ENCODE measurements around the gene IFI6.

Gene IFI6

DNA sequence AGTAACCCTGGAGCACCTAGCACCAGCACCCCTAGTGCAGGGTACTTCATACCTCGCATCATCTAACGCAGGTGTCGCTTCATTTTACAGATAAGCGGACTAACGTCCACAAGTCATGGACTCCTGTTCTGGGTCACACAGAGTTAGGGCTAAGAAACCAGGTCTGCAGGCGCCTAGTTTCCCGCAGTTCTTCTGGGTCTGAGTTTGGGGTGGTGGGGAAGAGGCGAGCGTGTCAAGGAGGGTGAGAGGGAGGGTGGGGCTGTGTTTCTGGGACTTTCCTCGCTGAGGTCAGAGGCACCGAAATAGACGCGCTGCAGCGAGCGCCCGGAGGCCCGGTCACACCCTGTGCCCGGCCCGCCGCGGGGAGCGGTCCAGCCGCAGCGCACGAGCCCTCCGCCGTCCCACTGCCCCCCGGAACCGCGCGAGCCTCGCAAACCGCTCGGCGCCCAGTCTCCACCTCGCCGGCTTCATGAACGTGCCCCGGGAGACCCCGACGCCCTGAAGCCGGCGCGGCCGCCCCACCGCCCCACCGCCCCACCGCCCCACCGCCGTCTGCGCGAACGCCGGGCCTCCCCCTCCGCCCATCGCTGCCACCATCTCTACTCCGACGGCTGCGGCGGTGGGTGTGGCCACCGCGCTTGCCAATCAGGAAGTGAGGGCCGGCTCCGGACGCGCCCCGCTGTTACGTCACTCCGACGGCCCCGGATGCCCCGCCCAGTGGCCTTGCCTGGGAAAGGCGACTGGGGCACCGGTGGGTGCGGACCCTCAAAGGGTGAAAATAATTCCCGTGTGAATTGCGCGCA is 12.3 kb downstream of the IFI6 start:
- Histone ChIP-seq H3K9ac (ENCODE audit: low read length) (peak overlapping the region; percentile 2), H3K36me3 (ENCODE audit: control insufficient read depth, low read depth, low read length) (no peaks in the 10 kb centered on the region), H3K27ac (ENCODE audit: low read length) (no peak overlapping the region), H3K4me3 (ENCODE audit: low read length) (peak overlapping the region; percentile 49), H3K9me3 (ENCODE audit: control insufficient read depth, low read depth, low read length) (no peaks in the 10 kb centered on the region), H3K4me1 (ENCODE audit: control insufficient read depth, low read depth, low read length) (peaks cover 32% of the 10 kb centered on the region), H3K27me3 (ENCODE audit: control insufficient read depth, insufficient read depth, low read length) (peaks cover 8% of the 10 kb centered on the region)

DNA sequence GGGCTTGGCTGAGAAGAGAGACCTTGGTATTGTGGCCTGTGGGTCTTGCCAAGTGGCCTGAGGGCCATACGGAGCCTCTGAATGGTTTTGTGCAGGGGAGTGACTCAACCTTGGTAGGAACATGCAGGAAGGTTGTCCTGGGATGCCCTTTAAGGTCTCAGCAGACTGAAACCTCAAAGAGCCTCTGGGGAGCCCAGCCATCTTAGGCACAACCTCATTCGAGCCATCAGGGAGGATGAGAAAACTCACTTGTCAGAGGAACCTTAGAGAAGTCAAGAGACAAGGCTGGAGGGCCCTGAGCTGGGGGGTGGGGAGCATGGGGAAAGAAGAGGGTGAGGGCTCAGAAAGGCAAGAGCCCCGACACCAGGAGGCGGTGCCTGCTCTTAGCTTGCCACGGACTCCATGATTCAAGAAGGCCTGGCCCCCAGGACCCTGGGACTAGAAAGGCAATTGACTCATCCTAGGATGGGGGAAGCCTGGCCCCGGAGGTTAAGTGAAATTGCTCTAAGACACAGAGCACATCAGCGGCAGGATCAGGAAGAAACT is 13.0 kb downstream of the IFI6 start:
- H3K36me3 ChIP-seq (ENCODE audit: control insufficient read depth, low read depth, low read length), result no peaks in the 10 kb centered on the region
- peaks cover 8% of the 10 kb centered on the region for H3K27me3 ChIP-seq (ENCODE audit: control insufficient read depth, insufficient read depth, low read length)
- peak overlapping the region; percentile 49 for H3K4me3 ChIP-seq (ENCODE audit: low read length)
- peaks cover 32% of the 10 kb centered on the region for H3K4me1 ChIP-seq (ENCODE audit: control insufficient read depth, low read depth, low read length)
- H3K27ac ChIP-seq (ENCODE audit: low read length), result no peak overlapping the region
- H3K9ac ChIP-seq (ENCODE audit: low read length), result peak overlapping the region; percentile 2
- no peaks in the 10 kb centered on the region for H3K9me3 ChIP-seq (ENCODE audit: control insufficient read depth, low read depth, low read length)

DNA sequence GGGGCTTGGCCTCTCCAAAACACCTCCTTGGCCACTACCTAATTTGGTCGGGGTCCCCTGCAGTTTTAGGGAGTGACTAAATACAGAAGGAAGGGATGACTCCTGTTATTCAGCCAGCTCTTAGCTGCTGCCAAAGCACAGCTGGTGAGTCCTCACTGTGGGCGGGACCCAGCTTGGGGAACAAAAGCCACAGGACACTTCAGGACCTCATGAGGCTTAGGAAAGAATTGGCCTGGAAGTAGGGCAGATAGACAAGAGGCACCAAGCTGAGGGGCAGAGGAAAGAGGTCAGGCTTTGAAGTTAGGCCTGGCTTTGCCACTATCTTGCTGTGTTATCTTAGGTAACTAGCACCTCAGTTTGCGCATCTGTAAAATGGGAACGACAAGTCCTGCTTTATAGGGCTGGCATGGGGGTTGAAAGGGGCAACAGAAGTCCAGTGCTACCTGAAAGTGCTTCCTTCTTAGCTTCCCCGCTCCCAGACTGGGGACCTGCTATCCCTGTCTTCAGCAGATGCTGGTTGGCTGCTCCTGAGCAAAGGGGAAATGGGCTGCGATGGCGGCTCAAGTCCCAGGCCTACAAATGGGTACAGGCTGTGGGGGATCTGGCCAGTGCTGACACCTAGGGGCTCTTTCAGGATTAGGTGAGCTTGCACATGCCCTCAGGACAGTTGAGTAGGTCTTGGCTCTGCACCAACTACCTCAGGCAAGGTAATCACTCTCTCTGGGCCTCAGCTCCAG is 15.7 kb downstream of the IFI6 start:
- Histone ChIP-seq H3K9ac (ENCODE audit: low read length) (no peak overlapping the region), H3K27ac (ENCODE audit: low read length) (no peak overlapping the region), H3K9me3 (ENCODE audit: control insufficient read depth, low read depth, low read length) (no peaks in the 10 kb centered on the region), H3K36me3 (ENCODE audit: control insufficient read depth, low read depth, low read length) (no peaks in the 10 kb centered on the region), H3K4me1 (ENCODE audit: control insufficient read depth, low read depth, low read length) (peaks cover 25% of the 10 kb centered on the region), H3K27me3 (ENCODE audit: control insufficient read depth, insufficient read depth, low read length) (peaks cover 8% of the 10 kb centered on the region), H3K4me3 (ENCODE audit: low read length) (no peak overlapping the region)

DNA sequence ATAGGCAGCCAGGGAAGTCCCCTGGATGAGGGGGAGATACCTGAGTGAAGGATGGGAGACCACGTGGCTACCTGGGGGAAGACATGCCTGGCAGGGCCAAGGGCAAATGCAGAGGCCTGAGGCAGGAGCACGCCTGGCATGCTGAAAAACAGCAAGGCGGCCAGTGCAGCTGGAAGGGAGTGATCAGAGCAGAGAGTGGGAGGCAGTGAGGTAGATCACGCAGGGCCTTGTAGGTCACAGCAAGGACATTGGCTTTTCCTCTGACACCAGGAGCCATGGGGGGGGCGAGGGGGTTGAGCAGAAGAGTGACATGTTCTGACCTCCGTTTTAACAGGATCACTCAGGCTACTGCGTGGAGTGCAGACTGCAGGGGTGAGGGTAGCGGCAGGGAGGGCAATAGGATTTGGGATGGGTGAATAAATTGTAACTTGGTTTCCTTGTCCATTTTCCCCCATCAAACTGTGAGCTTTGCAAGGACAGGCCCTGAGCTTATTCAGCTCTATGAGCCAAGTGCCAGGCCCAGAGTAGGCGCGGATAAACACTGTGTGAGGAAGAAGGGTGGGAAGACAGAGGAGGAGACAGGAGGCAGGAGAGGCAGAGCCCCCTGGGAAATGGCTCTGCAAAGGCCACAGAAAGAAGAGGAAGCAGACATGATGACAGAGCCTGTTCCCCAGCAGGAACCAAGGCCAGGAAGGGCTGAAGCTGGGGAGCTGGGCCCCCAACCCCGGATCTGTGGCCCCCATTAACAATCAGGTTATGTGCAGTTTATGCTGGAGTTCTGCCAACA is 16.6 kb downstream of the IFI6 start:
- peaks cover 29% of the 10 kb centered on the region for H3K4me1 ChIP-seq (ENCODE audit: control insufficient read depth, low read depth, low read length)

DNA sequence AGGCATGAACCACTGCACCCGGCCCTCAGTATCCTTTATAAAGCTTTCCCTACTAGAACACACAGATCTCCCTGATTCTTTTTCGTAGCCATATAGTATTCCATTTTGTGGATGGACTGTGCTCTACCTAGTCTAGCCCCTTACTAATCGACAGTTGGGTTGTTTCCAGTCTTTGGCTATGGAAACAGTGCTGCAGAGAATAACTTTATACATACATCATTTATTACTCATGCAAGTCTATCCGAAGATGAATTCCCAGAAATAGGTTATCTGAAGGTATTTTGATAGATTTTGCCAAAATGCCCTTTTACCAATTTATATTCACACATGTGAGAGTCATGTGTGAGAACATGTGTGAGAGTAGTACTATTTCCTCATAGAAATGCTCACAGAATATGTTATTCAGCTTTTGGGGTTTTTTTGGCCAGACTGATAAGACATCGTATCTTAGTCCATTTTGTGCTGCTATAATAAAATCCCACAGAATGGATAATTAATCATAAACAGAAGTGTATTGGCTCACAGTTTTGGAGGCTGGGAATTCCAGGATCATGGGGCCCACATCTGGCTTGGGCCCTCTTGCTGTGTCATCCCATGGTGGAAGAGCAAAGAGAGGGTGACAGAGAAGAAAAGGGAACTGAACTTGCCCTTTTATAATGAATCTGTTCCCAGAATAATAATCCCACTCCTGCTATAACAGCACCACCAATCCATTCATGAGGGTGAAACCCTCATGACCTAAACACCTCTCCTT is 19.7 kb downstream of the IFI6 start:
- H3K27ac ChIP-seq (ENCODE audit: low read length), result no peak overlapping the region
- H3K4me1 ChIP-seq (ENCODE audit: control insufficient read depth, low read depth, low read length), result peaks cover 22% of the 10 kb centered on the region
- H3K36me3 ChIP-seq (ENCODE audit: control insufficient read depth, low read depth, low read length), result no peaks in the 10 kb centered on the region
- no peaks in the 10 kb centered on the region for H3K9me3 ChIP-seq (ENCODE audit: control insufficient read depth, low read depth, low read length)
- H3K9ac ChIP-seq (ENCODE audit: low read length), result no peak overlapping the region
- no peak overlapping the region for H3K4me3 ChIP-seq (ENCODE audit: low read length)
- no peaks in the 10 kb centered on the region for H3K27me3 ChIP-seq (ENCODE audit: control insufficient read depth, insufficient read depth, low read length)

More for the DNA sequence above, 16.6 kb downstream of the IFI6 start:
- Histone ChIP-seq H3K27me3 (ENCODE audit: control insufficient read depth, insufficient read depth, low read length) (peaks cover 8% of the 10 kb centered on the region), H3K9me3 (ENCODE audit: control insufficient read depth, low read depth, low read length) (no peaks in the 10 kb centered on the region), H3K36me3 (ENCODE audit: control insufficient read depth, low read depth, low read length) (no peaks in the 10 kb centered on the region), H3K9ac (ENCODE audit: low read length) (no peak overlapping the region), H3K4me3 (ENCODE audit: low read length) (no peak overlapping the region), H3K27ac (ENCODE audit: low read length) (peak overlapping the region; percentile 56)

DNA sequence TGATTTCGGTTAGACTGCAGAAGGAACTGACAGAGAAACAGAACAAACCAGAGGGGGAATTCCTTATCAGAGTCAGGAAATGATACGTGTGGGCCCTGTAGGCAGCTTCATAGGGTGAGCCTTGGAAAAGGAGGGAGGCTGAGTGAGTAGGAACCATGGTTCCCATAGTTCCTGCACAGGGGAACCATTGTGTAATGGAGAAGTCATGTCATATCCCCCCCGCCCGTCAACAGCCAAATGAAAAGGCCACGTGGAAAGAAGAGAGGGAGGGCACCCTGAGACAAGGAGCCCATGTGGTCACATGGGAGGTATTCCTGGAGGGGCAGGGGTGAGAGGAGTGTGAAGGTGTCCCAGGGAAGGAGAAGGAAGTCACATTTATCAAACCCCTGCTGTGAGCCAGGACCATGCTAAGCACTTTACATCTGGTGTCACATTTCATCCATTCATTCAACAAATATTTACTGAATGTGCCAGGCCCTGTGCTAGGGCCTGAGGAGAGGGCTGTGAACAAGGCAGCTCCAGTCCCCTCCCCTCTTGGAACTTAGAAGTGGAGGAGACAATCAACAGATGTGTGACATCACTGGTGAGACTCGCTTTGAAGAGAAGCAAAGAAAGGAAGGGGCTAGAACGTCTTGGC is 21.3 kb downstream of the IFI6 start:
- Histone ChIP-seq H3K4me1 (ENCODE audit: control insufficient read depth, low read depth, low read length) (peaks cover 18% of the 10 kb centered on the region), H3K27me3 (ENCODE audit: control insufficient read depth, insufficient read depth, low read length) (no peaks in the 10 kb centered on the region), H3K27ac (ENCODE audit: low read length) (no peak overlapping the region), H3K9ac (ENCODE audit: low read length) (no peak overlapping the region), H3K9me3 (ENCODE audit: control insufficient read depth, low read depth, low read length) (no peaks in the 10 kb centered on the region), H3K36me3 (ENCODE audit: control insufficient read depth, low read depth, low read length) (no peaks in the 10 kb centered on the region), H3K4me3 (ENCODE audit: low read length) (no peak overlapping the region)

DNA sequence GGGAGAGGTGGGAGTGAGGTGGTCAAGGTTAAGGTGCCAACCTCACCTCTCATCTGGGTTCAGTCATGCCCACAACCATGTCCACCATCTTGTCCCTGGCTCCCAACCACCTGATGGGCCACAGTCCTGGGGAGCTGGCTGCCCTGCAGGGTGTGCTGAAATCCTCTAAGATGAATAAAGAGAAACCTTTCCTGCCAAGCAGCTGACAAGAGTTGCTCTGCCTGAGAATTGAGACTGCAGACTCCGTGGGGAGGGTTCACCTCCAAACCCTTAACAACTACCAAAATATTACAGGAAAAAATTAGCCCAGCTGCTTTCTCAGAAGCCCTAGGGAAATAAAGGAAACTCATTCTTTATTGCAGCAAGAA is 21.8 kb downstream of the IFI6 start:
- no peaks in the 10 kb centered on the region for H3K36me3 ChIP-seq (ENCODE audit: control insufficient read depth, low read depth, low read length)
- H3K27me3 ChIP-seq (ENCODE audit: control insufficient read depth, insufficient read depth, low read length), result no peaks in the 10 kb centered on the region
- H3K9me3 ChIP-seq (ENCODE audit: control insufficient read depth, low read depth, low read length), result no peaks in the 10 kb centered on the region
- no peak overlapping the region for H3K4me3 ChIP-seq (ENCODE audit: low read length)
- peaks cover 13% of the 10 kb centered on the region for H3K4me1 ChIP-seq (ENCODE audit: control insufficient read depth, low read depth, low read length)
- no peak overlapping the region for H3K27ac ChIP-seq (ENCODE audit: low read length)
- no peak overlapping the region for H3K9ac ChIP-seq (ENCODE audit: low read length)

DNA sequence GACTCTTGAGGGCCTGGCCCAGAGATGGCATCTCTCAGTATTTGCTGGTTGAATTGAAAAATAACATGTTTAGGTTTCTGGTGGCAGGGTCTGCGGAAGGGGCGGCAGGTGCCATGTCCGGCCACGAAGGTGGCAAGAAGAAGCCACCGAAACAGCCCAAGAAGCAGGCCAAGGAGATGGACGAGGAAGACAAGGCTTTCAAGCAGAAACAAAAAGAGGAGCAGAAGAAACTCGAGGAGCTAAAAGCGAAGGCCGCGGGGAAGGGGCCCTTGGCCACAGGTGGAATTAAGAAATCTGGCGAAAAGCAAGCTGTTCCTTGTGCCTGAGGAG is 22.7 kb downstream of the IFI6 start:
- H3K9me3 ChIP-seq (ENCODE audit: control insufficient read depth, low read depth, low read length), result no peaks in the 10 kb centered on the region
- no peaks in the 10 kb centered on the region for H3K27me3 ChIP-seq (ENCODE audit: control insufficient read depth, insufficient read depth, low read length)
- H3K27ac ChIP-seq (ENCODE audit: low read length), result no peak overlapping the region
- no peak overlapping the region for H3K4me3 ChIP-seq (ENCODE audit: low read length)
- peaks cover 11% of the 10 kb centered on the region for H3K4me1 ChIP-seq (ENCODE audit: control insufficient read depth, low read depth, low read length)
- no peak overlapping the region for H3K9ac ChIP-seq (ENCODE audit: low read length)
- H3K36me3 ChIP-seq (ENCODE audit: control insufficient read depth, low read depth, low read length), result no peaks in the 10 kb centered on the region

DNA sequence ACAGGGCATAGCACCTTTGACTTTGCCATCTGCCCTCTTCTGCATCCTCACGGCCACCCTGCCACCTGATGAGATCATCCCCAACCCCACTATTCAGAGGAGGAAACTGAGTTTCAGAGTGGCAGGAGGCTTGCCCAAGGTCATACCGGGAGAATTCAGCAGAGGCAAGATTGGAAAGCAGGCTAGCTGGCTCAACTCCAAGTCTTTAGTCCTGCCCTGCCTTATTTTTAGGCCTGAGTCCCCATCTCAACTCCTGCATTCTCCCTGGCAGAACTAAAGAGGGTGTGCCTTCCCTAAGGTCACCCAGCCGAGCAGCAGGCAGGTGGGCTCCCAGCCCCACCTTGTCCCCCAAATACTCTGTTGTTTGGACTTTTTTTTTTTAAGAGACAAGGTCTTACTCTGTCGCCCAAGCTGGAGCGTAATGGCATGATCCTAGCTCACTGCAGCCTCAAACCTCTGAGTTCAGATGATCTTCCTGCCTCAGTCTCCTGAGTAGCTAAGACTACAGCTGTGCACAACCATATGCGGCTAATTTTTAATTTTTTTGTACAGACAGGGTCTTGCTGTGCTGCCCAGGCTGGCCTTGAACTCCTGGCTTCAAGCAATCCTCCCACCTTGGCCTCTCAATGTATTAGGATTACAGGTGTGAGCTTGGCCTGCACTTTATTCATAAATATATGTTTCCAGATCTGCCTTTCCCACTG is 23.2 kb downstream of the IFI6 start:
- H3K9me3 ChIP-seq (ENCODE audit: control insufficient read depth, low read depth, low read length), result no peaks in the 10 kb centered on the region
- peaks cover 12% of the 10 kb centered on the region for H3K4me1 ChIP-seq (ENCODE audit: control insufficient read depth, low read depth, low read length)
- no peaks in the 10 kb centered on the region for H3K27me3 ChIP-seq (ENCODE audit: control insufficient read depth, insufficient read depth, low read length)
- no peak overlapping the region for H3K9ac ChIP-seq (ENCODE audit: low read length)
- no peak overlapping the region for H3K27ac ChIP-seq (ENCODE audit: low read length)
- no peaks in the 10 kb centered on the region for H3K36me3 ChIP-seq (ENCODE audit: control insufficient read depth, low read depth, low read length)
- H3K4me3 ChIP-seq (ENCODE audit: low read length), result no peak overlapping the region

DNA sequence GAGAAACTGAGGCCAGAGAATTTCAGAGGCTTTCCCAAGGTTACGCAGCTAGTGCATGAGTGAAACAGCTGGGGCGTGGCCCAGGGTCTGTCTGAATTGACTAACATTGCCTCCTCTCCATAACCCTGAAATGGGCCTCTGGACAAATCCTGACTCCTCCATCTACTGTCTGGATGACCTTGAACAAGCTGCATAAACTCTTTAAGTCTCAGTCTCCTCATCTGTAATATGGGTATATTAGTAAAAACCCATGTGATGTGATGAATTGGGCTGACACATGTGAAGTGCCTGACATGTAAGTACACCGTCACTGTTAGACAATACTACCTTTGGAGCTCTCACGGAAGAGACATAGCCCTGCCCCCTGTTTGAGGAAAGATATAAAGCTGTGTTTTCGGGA is 24.7 kb downstream of the IFI6 start:
- Histone ChIP-seq H3K4me3 (ENCODE audit: low read length) (no peak overlapping the region), H3K4me1 (ENCODE audit: control insufficient read depth, low read depth, low read length) (peaks cover 14% of the 10 kb centered on the region), H3K27me3 (ENCODE audit: control insufficient read depth, insufficient read depth, low read length) (no peaks in the 10 kb centered on the region), H3K9me3 (ENCODE audit: control insufficient read depth, low read depth, low read length) (no peaks in the 10 kb centered on the region), H3K27ac (ENCODE audit: low read length) (no peak overlapping the region), H3K9ac (ENCODE audit: low read length) (no peak overlapping the region), H3K36me3 (ENCODE audit: control insufficient read depth, low read depth, low read length) (no peaks in the 10 kb centered on the region)

Data from iPS-18a (cell line).